Ovary (tissue), 9 donors: Measurements from ENCODE around the gene PNPLA1. TPM values are rescaled to one million over a fixed set of nuclear protein-coding genes. Genes with fewer than 3 reads are reported as not detected.

ENCODE experiments used
- DNase-seq, 5 donors: peaks; one replicate each; pipeline ENCODE4 v3.0.0-alpha.2; 2019 to 2020
- H3K27ac ChIP-seq, 2 donors: fragments of 200-600 bp; one replicate each; pipeline versions ENCODE4 v1.5.1 to v1.8.0; 2019 to 2022
- H3K27me3 ChIP-seq: fragments of 200-600 bp; one replicate; pipeline ENCODE4 v1.8.0; 2022
- H3K36me3 ChIP-seq: fragments of 200-600 bp; sonication (generic); one replicate; pipeline ENCODE4 v1.5.1; 2019
- H3K4me1 ChIP-seq: one replicate; pipeline ENCODE4 v1.8.1; 2013; ENCODE audit warnings: mild to moderate bottlenecking, moderate library complexity; ENCODE audit not compliant: insufficient read depth
- H3K4me3 ChIP-seq: fragments of 200-600 bp; sonication (generic); one replicate; pipeline ENCODE4 v1.5.1; 2017
- H3K9me3 ChIP-seq, 2 donors: fragments of 200-600 bp in 1 of 2; sonication (generic) in 1 of 2; one replicate each; pipeline versions ENCODE4 v1.5.1 to v1.8.1; 2013 to 2019; ENCODE audit warnings: mild to moderate bottlenecking in 1 of 2, moderate library complexity in 1 of 2
- EP300 ChIP-seq: sonication (generic); formaldehyde crosslinking; IDR thresholded peaks from one replicate; pipeline ENCODE4 v1.6.1; 2017; ENCODE audit warnings: antibody characterized with exemption
- POLR2A ChIP-seq: fragments of 450-650 bp; IDR thresholded peaks from one replicate; pipeline ENCODE4 v1.6.1; 2017; ENCODE audit warnings: antibody characterized with exemption, mild to moderate bottlenecking, moderate library complexity
- WGBS, 3 donors: extraction: QIAGEN DNeasy Blood & Tissue Kit in 1 of 3; methylation state at CpG; one replicate each; pipeline versions ENCODE4 v1.1.5 to v1.1.7; 2013 to 2017; 5-methylcytosine and 5-hydroxymethylcytosine counted together
- intact Hi-C, 4 donors: fragments of 100-400 bp; cut with DNase I; formaldehyde crosslinking; loops; one replicate each; pipeline versions ENCODE4 v1.11.0 to v1.15.1; 2022 to 2023
- polyA plus RNA-seq, 2 donors: library from polyadenylated mRNA; stranded (reverse); fragments of 200-250 nt in 1 of 2; fragments of 350-450 nt in 1 of 2; fragmentation: Illumina TruSeq in 1 of 2; extraction: RNeasy Lipid Tissue Mini Kit (QIAGEN cat#74804) in 1 of 2; gene quantifications; one replicate each; pipeline ENCODE4 v1.2.3, GENCODE V29; 2013 to 2014
- total RNA-seq, 7 donors: library from RNA; depleted of rRNA in 2 of 7; stranded (reverse); fragments of >200 nt in 2 of 7; fragmentation: NEBNext Ultra II Directional in 3 of 7; extraction: Animal tissue kit (Norgen Biotek cat#: 25700) in 3 of 7; gene quantifications; one replicate each; pipeline versions ENCODE4 v1.1.0 to v1.2.4, GENCODE V29; 2016 to 2023
- TF ChIP-seq, protein P1 (sequence below), 3 donors: fragments of 450-650 bp in 2 of 3; fragments of 200-600 bp in 1 of 3; IDR thresholded peaks; one replicate each; pipeline versions ENCODE4 v1.5.1 to v1.8.0; 2016 to 2022; ENCODE audit warnings: antibody characterized with exemption in 3 of 3, mild to moderate bottlenecking in 1 of 3
- donor health status: DM: no; HTN: no; CAD: no; lungs with moderate emphysema.
- donor health status: DM: no; HTN: no; CAD: no.
- donor health status: Bipolar disorder and iron deficiency.
- donor health status: DM: yes; HTN: yes; CAD: no.
- donor health status: DM: no; HTN: no; CAD: no.
- donor health status: DM: yes; HTN: yes; CAD: no.

Gene PNPLA1
- total and polyA plus RNA-seq, 9 donors, result 0.04 to 0.20 (median 0.12) TPM; not detected in 5

DNA sequence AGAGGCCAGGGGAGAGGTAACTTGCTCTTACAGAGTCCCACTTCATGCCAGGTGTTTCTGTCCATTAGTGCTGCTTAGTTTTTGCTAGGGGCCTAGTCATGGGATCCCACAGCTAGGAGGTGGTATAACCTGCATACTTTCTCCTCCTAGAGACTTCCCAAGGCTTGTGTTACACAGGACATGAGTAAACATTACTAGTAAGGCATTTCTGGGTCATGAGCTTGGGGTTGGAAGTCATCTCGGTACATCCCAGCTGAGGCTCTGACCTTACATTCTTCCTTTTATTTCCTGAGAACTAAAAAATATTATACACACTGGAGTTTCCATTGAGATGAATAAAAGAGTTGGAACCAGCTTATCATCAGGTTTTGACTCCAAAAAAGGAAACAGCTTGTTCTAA, 20.9 kb upstream of the PNPLA1 start:
- H3K4me3 ChIP-seq, result no peak overlapping the region
- TF ChIP-seq EP300, result no peak
- TF ChIP-seq POLR2A, result no peak
- TF ChIP-seq, protein P1, sequence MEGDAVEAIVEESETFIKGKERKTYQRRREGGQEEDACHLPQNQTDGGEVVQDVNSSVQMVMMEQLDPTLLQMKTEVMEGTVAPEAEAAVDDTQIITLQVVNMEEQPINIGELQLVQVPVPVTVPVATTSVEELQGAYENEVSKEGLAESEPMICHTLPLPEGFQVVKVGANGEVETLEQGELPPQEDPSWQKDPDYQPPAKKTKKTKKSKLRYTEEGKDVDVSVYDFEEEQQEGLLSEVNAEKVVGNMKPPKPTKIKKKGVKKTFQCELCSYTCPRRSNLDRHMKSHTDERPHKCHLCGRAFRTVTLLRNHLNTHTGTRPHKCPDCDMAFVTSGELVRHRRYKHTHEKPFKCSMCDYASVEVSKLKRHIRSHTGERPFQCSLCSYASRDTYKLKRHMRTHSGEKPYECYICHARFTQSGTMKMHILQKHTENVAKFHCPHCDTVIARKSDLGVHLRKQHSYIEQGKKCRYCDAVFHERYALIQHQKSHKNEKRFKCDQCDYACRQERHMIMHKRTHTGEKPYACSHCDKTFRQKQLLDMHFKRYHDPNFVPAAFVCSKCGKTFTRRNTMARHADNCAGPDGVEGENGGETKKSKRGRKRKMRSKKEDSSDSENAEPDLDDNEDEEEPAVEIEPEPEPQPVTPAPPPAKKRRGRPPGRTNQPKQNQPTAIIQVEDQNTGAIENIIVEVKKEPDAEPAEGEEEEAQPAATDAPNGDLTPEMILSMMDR (IDR thresholded peaks at IDR 0.05), result no peak
- intact Hi-C loops, result no loop called here
- H3K4me1 ChIP-seq, result peaks cover 5% of the 10 kb centered on the region
- H3K9me3 ChIP-seq, result no peaks in the 10 kb centered on the region
- H3K36me3 ChIP-seq, result no peaks in the 10 kb centered on the region
- no peak for DNase-seq
- WGBS, 3 donors, result 3 to 7% (median 7%) methylated on average over 1 of the region's 1 CpG
- no peak overlapping the region for H3K27ac ChIP-seq
- no peaks in the 10 kb centered on the region for H3K27me3 ChIP-seq

DNA sequence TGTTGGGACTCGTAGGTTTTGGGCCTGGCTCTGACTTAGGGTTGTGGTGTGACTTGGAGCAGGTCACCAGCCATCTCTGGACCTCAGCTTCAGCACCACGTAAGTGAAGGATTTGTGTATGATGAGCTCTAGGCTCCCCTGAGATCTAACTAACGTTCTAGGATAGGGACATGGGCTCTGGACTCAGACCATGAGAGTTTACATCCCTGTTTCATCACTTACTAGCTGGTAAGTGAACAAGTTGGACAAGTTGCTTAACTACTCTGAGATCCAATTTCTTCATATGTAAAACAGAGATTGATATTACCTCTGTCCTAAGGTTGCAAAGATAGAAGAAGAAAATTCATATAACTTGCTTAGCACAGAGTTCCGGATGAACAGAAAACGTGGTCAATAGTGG, 20.3 kb upstream of the PNPLA1 start:
- Histone ChIP-seq H3K4me3 (no peak overlapping the region), H3K27me3 (no peaks in the 10 kb centered on the region), H3K27ac (no peak overlapping the region), H3K9me3 (no peaks in the 10 kb centered on the region), H3K36me3 (no peaks in the 10 kb centered on the region), H3K4me1 (peaks cover 5% of the 10 kb centered on the region)
- 51 to 62% (median 59%) methylated on average over 5 of the region's 5 CpGs for WGBS, 3 donors
- TF ChIP-seq, protein P1 (IDR thresholded peaks at IDR 0.05), result no peak
- no peak for TF ChIP-seq EP300
- TF ChIP-seq POLR2A, result no peak
- DNase-seq, result no peak
- intact Hi-C loops, result no loop called here

DNA sequence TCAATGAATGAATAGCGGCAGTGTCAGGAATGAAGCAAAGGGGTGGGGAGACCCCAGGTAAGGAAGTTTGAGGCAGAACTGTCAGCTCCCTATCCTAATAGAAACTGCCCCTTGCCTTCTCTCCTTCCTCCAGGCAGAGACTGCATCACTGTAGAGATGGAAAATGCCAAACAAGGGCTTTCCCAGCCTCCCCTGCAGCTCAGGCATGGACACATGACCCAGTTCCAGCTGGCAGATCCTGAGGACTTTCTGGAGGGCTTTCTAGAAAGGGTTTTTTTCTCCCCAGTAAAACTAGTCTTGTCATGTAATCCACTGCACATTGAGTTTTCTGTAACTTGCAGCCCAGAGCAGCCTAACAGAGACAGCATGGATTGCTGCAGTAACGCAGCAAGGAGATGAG, 17.9 kb upstream of the PNPLA1 start:
- TF ChIP-seq POLR2A (no peak), EP300 (no peak)
- H3K4me1 ChIP-seq, result peaks cover 5% of the 10 kb centered on the region
- 83 to 88% (median 88%) methylated on average over 2 of the region's 2 CpGs for WGBS, 3 donors

GRCh38 chr6:36263390-36264000, 6.4 kb upstream of the PNPLA1 start:
- H3K4me1 ChIP-seq, result no peaks in the 10 kb centered on the region
- whole genome bisulfite sequencing, 3 donors, result 83 to 87% (median 85%) methylated on average over 9 of the region's 9 CpGs
- H3K27ac ChIP-seq, result no peak overlapping the region
- no peak overlapping the region for H3K4me3 ChIP-seq
- intact Hi-C loops, result no loop called here
- H3K36me3 ChIP-seq, result no peaks in the 10 kb centered on the region
- TF ChIP-seq, protein P1 (IDR thresholded peaks at IDR 0.05), result no peak
- TF ChIP-seq POLR2A (no peak), EP300 (no peak)
- no peak for DNase-seq
- no peaks in the 10 kb centered on the region for H3K27me3 ChIP-seq
- no peaks in the 10 kb centered on the region for H3K9me3 ChIP-seq

More for the DNA sequence above, 17.9 kb upstream of the PNPLA1 start:
- no peak overlapping the region for H3K4me3 ChIP-seq
- no peaks in the 10 kb centered on the region for H3K9me3 ChIP-seq
- H3K27me3 ChIP-seq, result no peaks in the 10 kb centered on the region
- intact Hi-C loops, result no loop called here
- no peak overlapping the region for H3K27ac ChIP-seq
- no peaks in the 10 kb centered on the region for H3K36me3 ChIP-seq
- no peak for DNase-seq

- WGBS, 3 donors, result 75 to 90% (median 79%) methylated on average over 1 of the region's 1 CpG
- no peaks in the 10 kb centered on the region for H3K9me3 ChIP-seq
- H3K27me3 ChIP-seq, result no peaks in the 10 kb centered on the region
- no peak overlapping the region for H3K4me3 ChIP-seq
- no peaks in the 10 kb centered on the region for H3K36me3 ChIP-seq
- no peak for DNase-seq
- H3K27ac ChIP-seq, result no peak overlapping the region
- no peaks in the 10 kb centered on the region for H3K4me1 ChIP-seq
- TF ChIP-seq, protein P1 (IDR thresholded peaks at IDR 0.05), result no peak
- TF ChIP-seq POLR2A (no peak), EP300 (no peak)
- intact Hi-C loops, result no loop called here
Observed at GRCh38 chr6:36265744-36266143, 4.1 kb upstream of the PNPLA1 start.
